HG02840 (cell line): ENCODE results near the gene PIGC.

Source experiments
- ATAC-seq: cut with Tn5 transposase; IDR thresholded peaks from one replicate; pipeline ENCODE4 v1.9.1; 2021; ENCODE audit warnings: mild to moderate bottlenecking, moderate library complexity, moderate number of reproducible peaks; ENCODE audit not compliant: unreplicated experiment, low FRiP score

Gene PIGC

DNA sequence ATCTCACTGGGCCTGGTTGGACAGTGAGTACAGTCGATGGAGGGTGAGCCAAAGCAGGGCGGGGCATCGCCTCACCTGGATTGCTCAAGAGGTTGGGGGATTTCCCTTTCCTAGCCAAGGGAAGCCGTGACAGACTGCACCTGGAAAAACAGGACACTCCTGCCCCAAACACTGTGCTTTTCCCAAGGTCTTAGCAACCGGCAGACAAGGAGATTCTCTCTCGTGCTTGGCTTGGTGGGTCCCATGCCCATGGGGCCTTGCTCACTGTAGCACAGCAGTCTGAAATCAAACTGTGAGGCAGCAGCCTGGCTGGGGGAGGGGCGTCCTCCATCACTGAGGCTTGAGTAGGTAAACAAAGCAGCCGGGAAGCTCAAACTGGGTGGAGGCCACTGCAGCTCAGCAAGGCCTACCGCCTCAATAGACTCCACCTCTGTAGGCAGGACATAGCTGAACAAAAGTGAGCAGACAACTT lies 12.1 kb downstream of the PIGC start:
- ATAC-seq, result no peak

GRCh38 chr1:172431204-172431603 lies 12.7 kb downstream of the PIGC start:
- no peak for ATAC-seq

- ATAC-seq, result no peak
These were observed 13.8 kb downstream of the PIGC start for GRCh38 chr1:172430128-172430454.

DNA sequence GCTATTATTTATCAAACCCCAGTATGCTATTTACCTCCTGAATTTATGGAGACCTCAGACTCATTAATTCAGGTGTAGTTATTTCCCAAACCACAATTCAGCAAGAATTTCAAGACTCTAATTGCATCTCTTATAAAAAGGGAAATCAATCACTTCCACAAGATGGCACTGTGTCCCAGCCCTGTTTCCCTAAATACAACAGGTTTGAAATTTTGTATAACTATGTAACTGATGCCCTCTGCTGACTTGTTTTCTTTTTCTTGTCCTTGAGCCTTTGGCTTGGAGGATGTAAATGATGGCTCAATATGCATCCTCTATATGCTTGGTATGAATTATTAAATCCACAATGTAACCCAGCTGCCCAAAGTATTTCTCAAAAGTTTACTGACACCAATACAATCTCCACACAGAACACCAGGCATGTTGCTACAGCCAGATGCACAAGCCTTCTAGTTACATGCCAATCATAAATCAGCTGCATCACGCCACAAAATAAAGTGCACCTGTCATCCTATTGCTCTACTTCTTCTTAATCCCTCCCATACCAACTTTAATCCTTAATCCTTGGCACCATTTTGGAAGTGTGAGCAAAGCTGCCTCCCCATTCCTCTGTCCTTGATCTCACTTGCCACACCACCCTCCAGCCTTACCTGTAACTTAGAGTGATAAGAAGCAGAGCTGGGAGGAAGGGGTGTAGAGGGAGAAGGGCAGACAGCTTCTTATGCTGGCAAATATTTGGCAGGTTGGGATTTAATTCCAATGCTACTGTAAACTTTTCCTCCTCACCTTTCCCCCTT lies 14.3 kb downstream of the PIGC start:
- ATAC-seq, result no peak

DNA sequence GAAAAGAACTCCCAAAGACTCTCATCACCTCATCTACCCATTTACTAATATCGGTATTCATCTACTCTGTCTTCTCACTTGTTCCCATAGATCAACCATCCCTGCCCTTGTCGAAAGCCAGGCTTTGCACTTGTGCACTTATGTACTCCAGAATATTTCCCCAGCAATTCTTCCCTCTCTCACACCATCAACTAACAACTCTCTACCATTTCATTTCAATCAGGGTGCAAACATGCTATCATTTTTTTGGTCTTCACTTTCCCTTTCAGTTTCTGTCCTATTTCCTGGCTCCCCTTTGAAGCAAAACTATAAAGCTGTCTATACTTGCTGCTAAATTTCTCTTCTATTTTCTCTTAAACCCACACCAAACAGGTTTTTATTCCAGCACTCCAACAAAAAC lies 16.7 kb downstream of the PIGC start:
- ATAC-seq, result no peak

GRCh38 chr1:172425339-172425738 lies 18.5 kb downstream of the PIGC start:
- ATAC-seq, result no peak

DNA sequence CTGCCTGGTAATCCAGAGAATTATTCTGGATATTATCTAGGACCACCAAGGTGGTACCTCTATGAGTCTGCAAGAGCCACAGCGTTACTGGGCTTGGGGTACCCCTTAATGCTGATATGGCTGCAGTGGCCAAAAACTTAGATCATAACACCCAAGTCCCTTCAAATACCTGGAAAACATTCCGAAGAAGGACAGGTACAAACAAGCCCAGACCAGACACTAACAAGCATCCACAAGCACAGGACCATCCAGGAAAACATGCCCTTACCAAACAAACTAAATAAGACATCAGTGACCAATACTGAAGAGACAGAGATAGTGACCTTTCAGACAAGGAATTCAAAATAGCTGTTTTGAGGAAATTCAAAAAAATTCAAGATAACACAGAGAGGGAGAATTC lies 20.5 kb downstream of the PIGC start:
- no peak for ATAC-seq

DNA sequence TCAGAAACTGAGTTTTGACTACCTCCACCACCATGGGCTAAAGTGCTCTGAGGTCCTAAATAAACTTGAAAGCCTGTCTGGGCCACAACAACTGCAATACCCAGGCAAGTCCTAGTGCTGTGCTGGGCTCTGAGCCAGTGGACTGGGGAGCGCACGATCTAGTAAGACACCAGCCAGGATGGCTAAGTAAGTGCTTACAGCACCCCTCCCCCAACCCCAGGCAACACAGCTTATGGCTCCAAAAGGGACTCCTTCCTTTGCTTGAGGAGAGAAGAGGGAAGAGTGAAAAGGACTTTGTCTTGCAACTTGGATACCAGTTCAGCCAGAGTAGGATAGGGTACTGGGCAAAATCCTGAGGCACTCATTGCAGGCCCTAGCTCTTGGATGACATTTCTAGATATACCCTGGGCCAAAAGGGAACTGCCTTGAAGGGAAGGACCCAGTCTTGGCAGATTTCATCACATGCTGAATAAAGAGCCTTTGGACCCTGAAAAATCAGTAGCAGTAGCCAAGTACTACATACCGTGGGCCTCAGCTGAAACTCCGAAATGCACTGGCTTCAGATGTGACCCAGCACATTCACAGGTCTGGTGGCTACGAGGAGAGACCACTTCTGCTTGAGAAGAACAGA lies 21.8 kb downstream of the PIGC start:
- no peak for ATAC-seq

GRCh38 chr1:172420385-172420784 lies 23.5 kb downstream of the PIGC start, which contains the start of gene C1orf105:
Gene C1orf105 (plus strand): TSS chr1:172420685. CDS start chr1:172420886, 201 bp downstream.
- no peak for ATAC-seq

DNA sequence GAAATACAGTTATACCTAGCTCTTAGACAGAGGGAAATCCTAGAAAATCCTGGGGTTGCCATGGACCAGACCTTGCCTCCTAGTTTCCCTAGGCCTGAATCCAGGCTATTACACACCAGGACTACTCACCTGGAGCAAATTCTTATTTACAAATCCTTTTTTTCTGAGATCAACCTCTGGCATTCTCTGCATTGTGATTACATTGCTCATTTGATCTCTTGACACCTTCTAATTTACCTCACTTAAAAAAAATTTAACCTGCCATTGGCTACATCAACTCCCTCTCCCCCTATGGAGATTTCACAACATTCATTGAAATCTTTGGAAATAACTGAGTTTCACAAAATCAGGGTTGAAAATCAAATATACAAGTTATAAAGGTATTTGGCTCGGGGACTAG lies 26.3 kb downstream of the PIGC start:
- no peak for ATAC-seq

DNA sequence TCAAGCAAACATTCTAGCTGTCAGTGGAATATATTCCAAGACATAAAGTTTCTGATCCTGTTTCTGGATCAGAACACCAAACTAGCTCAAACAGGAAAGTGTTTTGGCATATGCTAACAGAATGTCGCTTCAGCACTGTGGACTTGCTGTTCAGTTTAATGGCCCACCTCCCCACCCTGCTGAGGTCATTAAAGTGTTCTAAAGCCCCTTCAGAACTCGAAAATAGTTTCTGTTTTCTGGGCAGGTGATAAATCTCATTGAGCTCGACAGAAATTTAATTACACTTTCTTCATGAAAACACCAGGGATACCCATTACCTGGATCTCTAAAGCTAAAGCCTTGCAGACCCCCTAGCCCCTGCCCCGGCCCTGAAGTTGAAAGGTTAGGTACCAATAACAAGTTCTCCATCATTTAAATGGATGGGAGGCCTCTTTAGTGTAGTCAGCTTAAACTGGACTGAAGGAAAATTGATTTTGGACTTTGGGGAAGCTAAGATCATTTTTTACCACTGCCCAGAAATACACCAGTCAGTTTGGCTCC lies 27.3 kb downstream of the PIGC start:
- no peak for ATAC-seq

GRCh38 chr1:172414331-172414730 lies 29.5 kb downstream of the PIGC start:
- no peak for ATAC-seq

DNA sequence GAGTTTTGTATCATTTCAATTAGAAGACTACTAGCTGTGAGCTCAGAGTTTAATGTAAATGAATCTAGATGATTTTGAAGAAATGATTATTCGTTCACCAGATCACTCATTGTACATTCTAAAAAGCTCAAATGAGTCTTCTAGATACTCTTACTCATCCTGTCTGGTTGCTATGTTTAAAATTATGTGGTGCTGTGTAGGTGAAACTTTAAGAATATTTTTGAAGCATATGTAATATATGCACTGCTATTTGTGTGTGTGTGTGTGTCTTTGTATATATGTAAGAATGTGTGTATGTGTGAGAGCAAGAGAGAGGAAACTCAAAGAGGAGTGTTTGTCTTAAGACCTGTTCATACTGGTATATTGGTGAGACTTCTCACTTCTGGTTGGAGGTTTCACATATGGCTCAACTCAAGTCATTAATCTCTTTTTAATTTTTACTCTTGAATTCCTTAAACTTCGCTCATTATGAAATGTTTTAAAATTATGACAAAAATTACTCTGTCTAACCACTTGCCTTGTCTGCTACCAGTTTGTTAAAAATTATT lies 32.0 kb downstream of the PIGC start:
- ATAC-seq, result no peak

DNA sequence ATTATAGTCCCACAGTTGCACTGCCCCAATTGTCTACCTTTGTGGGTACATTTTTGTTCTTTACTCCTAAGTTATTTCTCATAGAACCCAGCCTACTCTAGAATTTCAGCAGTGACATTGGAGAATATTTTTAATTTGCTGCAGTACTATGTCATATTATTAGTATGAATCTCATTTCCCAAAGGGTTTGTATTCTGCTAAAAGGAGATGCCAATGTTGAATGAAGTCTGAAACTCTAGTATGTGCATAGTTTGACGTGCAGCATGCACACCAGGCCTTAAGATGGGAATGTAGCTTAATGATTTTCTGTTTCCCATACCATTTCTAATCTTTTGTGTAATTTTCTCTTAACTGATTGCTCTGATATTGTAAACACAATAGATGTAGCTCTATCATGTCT lies 33.8 kb downstream of the PIGC start:
- ATAC-seq, result no peak

- ATAC-seq, result no peak
These were observed 34.9 kb downstream of the PIGC start for GRCh38 chr1:172408958-172409357.

GRCh38 chr1:172406968-172407367 lies 36.9 kb downstream of the PIGC start:
- ATAC-seq, result no peak

DNA sequence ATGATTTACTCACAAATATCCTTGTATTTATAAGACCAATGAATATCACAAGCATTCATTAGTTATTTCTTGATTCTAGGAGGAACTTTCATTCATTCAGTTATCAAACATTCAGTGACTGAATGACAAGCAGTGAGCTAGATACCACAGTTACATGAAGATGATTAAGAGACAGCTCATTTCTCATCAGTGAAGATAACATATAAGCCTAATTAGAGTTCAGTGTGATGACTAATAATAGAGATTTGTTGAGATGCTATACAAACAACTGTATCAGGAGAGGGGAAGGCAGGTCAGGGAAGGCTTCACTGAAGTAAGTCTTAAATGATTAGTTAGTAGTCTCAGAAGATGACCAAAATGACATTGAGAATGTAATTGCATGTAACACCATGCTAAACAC lies 38.0 kb downstream of the PIGC start:
- ATAC-seq, result no peak

GRCh38 chr1:172404121-172404520 lies 39.7 kb downstream of the PIGC start:
- no peak for ATAC-seq

DNA sequence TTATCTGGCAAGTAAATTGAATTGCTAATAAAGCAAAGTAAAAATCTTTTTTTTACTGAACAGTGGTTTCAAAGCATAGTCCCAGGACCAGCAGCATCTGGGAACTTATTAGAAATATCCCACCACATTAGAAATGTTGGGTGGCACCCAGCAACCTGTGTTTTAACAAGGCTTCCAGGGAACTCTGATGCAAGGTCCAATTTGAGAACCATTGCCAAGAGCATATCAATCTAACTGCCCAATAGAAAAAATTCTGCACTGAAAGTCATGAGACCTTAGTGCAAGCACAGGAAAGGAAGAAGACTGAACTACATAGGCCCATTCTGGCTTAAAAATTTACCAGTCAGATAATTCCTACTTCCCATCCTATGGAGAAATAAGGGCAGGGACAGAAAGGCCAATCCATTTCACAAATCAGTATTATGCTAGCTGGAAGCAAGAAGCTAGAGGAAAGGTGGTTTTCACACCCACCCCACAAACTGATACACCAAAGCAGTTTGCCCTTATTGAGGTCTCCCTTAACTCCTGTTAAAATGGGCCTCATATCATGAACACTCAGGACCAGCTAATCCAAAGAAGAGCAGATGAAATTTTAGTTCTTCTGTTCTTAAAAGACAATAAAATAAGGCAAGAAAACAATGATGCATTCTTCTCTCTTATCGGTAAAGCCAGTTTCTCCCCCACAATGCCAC lies 40.8 kb downstream of the PIGC start:
- ATAC-seq, result no peak

GRCh38 chr1:172401892-172402291 lies 42.0 kb downstream of the PIGC start:
- no peak for ATAC-seq

DNA sequence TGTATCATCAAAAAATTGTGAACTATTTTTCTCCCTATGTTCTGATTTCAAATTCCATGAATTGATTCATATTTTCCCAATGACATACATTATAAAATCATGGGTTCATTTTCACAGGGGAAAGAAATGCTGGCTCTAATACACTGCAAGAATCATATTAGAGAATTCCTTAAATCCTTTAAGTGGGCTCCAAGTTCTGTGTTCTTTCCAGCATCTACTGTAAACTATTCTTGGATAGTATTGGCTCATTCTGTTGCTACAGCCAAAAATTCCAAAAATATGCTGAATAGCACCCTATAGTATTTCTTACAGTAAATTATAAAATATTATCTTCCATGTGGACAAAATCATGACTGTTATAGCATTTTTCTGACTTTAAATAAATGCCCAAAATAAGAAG lies 42.4 kb downstream of the PIGC start:
- ATAC-seq, result no peak
